HepG2 (cell line): ENCODE results near the gene SLC45A1. TPM values are rescaled to one million over a fixed set of nuclear protein-coding genes. Genes with fewer than 3 reads are reported as not detected.
A peak's percentile ranks its signal among the peaks of the same experiment; 100 is the strongest.

Experiments used
- ATAC-seq: fragments of 200-7000 bp; cut with Tn5 transposase; 3 replicates; pipeline ENCODE4 v1.9.1; 2020; ENCODE audit warnings: mild to moderate bottlenecking, moderate library complexity
- BruUV-seq: library from RNA; stranded (reverse); fragments of 400-500 nt; replicated peaks from 2 replicates; lab custom pipeline; 2021; lab: Mats Ljungman, UMichigan
- CTCF ChIA-PET: fragments of 300-600 bp; formaldehyde crosslinking; extraction: SDS; loops from one replicate; lab custom pipeline; 2021; ENCODE audit warnings: low total read pairs, inconsistent platforms, low intra/inter-chr PET ratio; lab: Yijun Ruan, JAX
- POLR2A ChIA-PET: fragments of 350-600 bp; sonication (Branson Sonifier 250); formaldehyde crosslinking; loops from one replicate; lab custom pipeline; 2020; ENCODE audit warnings: antibody characterized with exemption, inconsistent platforms; lab: Yijun Ruan, JAX
- DNase-seq: peaks from one replicate; pipeline ENCODE4 v3.0.0-alpha.2; 2015; ENCODE audit warnings: low spot score
- FAIRE-seq: peaks from 3 replicates; lab custom pipeline; 2011; peaks lifted over from hg19 to GRCh38; lab: Jason Lieb, UNC
- H2AFZ ChIP-seq: one replicate; pipeline ENCODE4 v1.6.1; 2011; ENCODE audit warnings: low read length, inconsistent platforms
- H3K27ac ChIP-seq: fragments of 300-600 bp; 3 replicates; pipeline ENCODE4 v1.8.0; 2011; ENCODE audit warnings: mixed run types, mild to moderate bottlenecking, mixed read lengths, low read length, inconsistent platforms; ENCODE audit not compliant: insufficient read depth; ENCODE audit errors: extremely low read length
- H3K27me3 ChIP-seq, 2 experiments: fragments of 200-600 bp in 1 of 2; 2 replicates in 1 of 2; 3 replicates in 1 of 2; pipeline versions ENCODE4 v1.6.0 to v1.8.0; 2011; ENCODE audit warnings: low read length in 2 of 2, mild to moderate bottlenecking in 2 of 2, moderate library complexity in 2 of 2, inconsistent platforms in 1 of 2; ENCODE audit not compliant: insufficient read depth in 2 of 2, control insufficient read depth in 1 of 2
- H3K36me3 ChIP-seq, 2 experiments: fragments of 200-600 bp in 1 of 2; replicated peaks in 1 of 2; 2 replicates in 1 of 2; 3 replicates in 1 of 2; pipeline versions ENCODE4 v1.5.1 to v1.8.0; 2011; ENCODE audit warnings: low read length in 2 of 2, inconsistent platforms in 1 of 2; ENCODE audit not compliant: insufficient read depth in 2 of 2, control insufficient read depth in 1 of 2
- H3K4me1 ChIP-seq: 2 replicates; pipeline ENCODE4 v1.5.1; 2012; ENCODE audit warnings: low read length, inconsistent platforms; ENCODE audit not compliant: insufficient read depth
- H3K4me2 ChIP-seq: 2 replicates; pipeline ENCODE4 v1.6.0; 2011; ENCODE audit warnings: low read depth, low read length, inconsistent platforms
- H3K4me3 ChIP-seq, 3 experiments: fragments of 200-600 bp in 1 of 3; sonication (generic), shearing (Covaris generic) in 1 of 3; replicated peaks in 1 of 3; 2 replicates each; pipeline ENCODE4 v1.5.1; 2011 to 2016; ENCODE audit warnings: low read length in 3 of 3, inconsistent platforms in 2 of 3, low read depth in 2 of 3, mild to moderate bottlenecking in 2 of 3, control low read depth in 1 of 3, mixed read lengths in 1 of 3; ENCODE audit not compliant: insufficient read depth in 1 of 3
- H3K79me2 ChIP-seq: one replicate; pipeline ENCODE4 v1.6.1; 2011; ENCODE audit warnings: low read length, inconsistent platforms; ENCODE audit not compliant: insufficient read depth
- H3K9ac ChIP-seq: 2 replicates; pipeline ENCODE4 v1.6.0; 2011; ENCODE audit warnings: mild to moderate bottlenecking, low read depth, low read length, inconsistent platforms; ENCODE audit not compliant: insufficient read depth
- H3K9me3 ChIP-seq: 2 replicates; pipeline ENCODE4 v1.5.1; 2012; ENCODE audit warnings: mild to moderate bottlenecking, low read length
- H4K20me1 ChIP-seq: 2 replicates; pipeline ENCODE4 v1.6.0; 2011; ENCODE audit warnings: inconsistent platforms, mild to moderate bottlenecking, low read length, moderate library complexity; ENCODE audit not compliant: insufficient read depth
- MAFF ChIP-seq: IDR thresholded peaks from 2 replicates; pipeline ENCODE4 v1.6.1; 2011; ENCODE audit warnings: low read depth, low read length, improper control_type of control experiment
- MAFK ChIP-seq, 2 experiments: IDR thresholded peaks in 1 of 2; conservative IDR thresholded peaks in 1 of 2; 2 replicates each; pipeline ENCODE4 v1.6.1; 2011; ENCODE audit warnings: improper control_type of control experiment in 2 of 2, low read length in 2 of 2
- SNAPC2 ChIP-seq: sonication (generic); formaldehyde crosslinking; IDR thresholded peaks from 2 replicates; pipeline ENCODE4 v1.8.1; 2022; ENCODE audit warnings: mild to moderate bottlenecking, missing genetic modification reagents
- ZBTB4 ChIP-seq: sonication (generic); formaldehyde crosslinking; IDR thresholded peaks from 2 replicates; pipeline ENCODE4 v1.4.0; 2020; ENCODE audit warnings: missing genetic modification reagents, mild to moderate bottlenecking, borderline replicate concordance
- ZNF10 ChIP-seq: sonication (generic); formaldehyde crosslinking; IDR thresholded peaks from 2 replicates; pipeline ENCODE4 v1.4.0; 2020; ENCODE audit warnings: mild to moderate bottlenecking, low read depth, missing genetic modification reagents, borderline replicate concordance
- ZNF382 ChIP-seq: sonication (generic); formaldehyde crosslinking; IDR thresholded peaks from 2 replicates; pipeline ENCODE4 v1.5.0; 2020; ENCODE audit warnings: missing genetic modification reagents, mild to moderate bottlenecking, borderline replicate concordance
- ZNF792 ChIP-seq: IDR thresholded peaks from 2 replicates; pipeline ENCODE4 v1.6.1; 2016
- WGBS: methylation state at CpG from one replicate; pipeline ENCODE4 v1.1.6; 2017; ENCODE audit warnings: low lambda C conversion rate; 5-methylcytosine and 5-hydroxymethylcytosine counted together
- in situ Hi-C: cut with HindIII; loops from 2 replicates; pipeline ENCODE4 v1.10.0; 2017; ENCODE audit warnings: low pct_unique_long_range_greater_than_20kb; ENCODE audit not compliant: extremely low pct_ligation_motif_present
- intact Hi-C: fragments of 100-400 bp; cut with micrococcal nuclease; formaldehyde crosslinking; loops from one replicate; pipeline ENCODE4 v1.10.0; 2022; ENCODE audit not compliant: unreplicated experiment
- polyA plus RNA-seq, 8 experiments: library from polyadenylated mRNA; depleted of rRNA in 3 of 8; stranded (reverse) in 7 of 8; unstranded in 1 of 8; fragments of >200 nt; fragmentation: Illumina TruSeq in 4 of 8; extraction: Trizol in 4 of 8; gene quantifications; 2 replicates each; pipeline versions ENCODE4 v1.2.1 to v1.2.3, GENCODE V29; 2011 to 2016; ENCODE audit warnings: low read depth in 4 of 8, missing spikeins in 1 of 8, mixed read lengths in 1 of 8; ENCODE audit not compliant: insufficient read depth in 1 of 8
- total RNA-seq, 5 experiments: library from RNA; depleted of rRNA; stranded (reverse); fragments of >200 nt; fragmentation: Illumina TruSeq; extraction: Trizol; gene quantifications; 2 replicates each; pipeline ENCODE4 v1.2.3, GENCODE V29; 2016; ENCODE audit warnings: low read depth in 1 of 5

The SLC45A1 gene
- total and polyA plus RNA-seq, 2 of the 13 experiments (the other 11 are each of a cell fraction or from before 2014, with no cell fraction given), result not detected

- TF ChIP-seq ZBTB4 (CRISPR knock-in tag) (no peak), SNAPC2 (CRISPR knock-in tag) (0 out of 2 replicates have a peak, but pooled peaks have one; percentile 32), ZNF792 (CRISPR knock-in tag) (0 out of 2 replicates have a peak, but pooled peaks have one; percentile 45)
These were observed 35.9 kb upstream of the SLC45A1 start (continued) for GRCh38 chr1:8281843-8282509.

- TF ChIP-seq ZNF10 (no peak), ZNF382 (CRISPR knock-in tag) (no peak), MAFK (conservative IDR thresholded peaks at IDR 0.05 in 1 of 2, IDR thresholded peaks at IDR 0.05 in 1 of 2; ENCODE audit: low read length in 2 of 2) (peak in 1 of 2 experiments; percentile 49; a peak in 3 of 4 replicates), MAFF (peak; percentile 52; the same call in 1 of the 2 replicates)
- Histone ChIP-seq H4K20me1 (no peaks in the 10 kb centered on the region), H3K79me2 (no peaks in the 10 kb centered on the region), H3K4me3 (no peak overlapping the region), H3K27ac (no peak overlapping the region), H3K27me3 (no peaks in the 10 kb centered on the region), H3K36me3 (no peaks in the 10 kb centered on the region), H3K9ac (no peak overlapping the region), H2AFZ (peak overlapping the region; percentile 43), H3K4me2 (peak overlapping the region; percentile 23; the same call in 1 of the 2 replicates), H3K4me1 (peaks cover 44% of the 10 kb centered on the region), H3K9me3 (no peaks in the 10 kb centered on the region)
- ChIA-PET POLR2A (no interaction called here), CTCF (no interaction called here)
- DNase-seq (no peak), FAIRE-seq (no peak), ATAC-seq (no peak)
- BruUV-seq, result no TSS peak
- intact Hi-C loops, result no loop called here
- WGBS, result 61% methylated on average over 14 of the region's 14 CpGs
- in situ Hi-C loops, result no loop called here
These were observed 34.6 kb upstream of the SLC45A1 start for GRCh38 chr1:8283058-8283884.
